22Rv1 (cell line): ENCODE results near the gene CHL1.

Experiments used
- CTCF ChIP-seq: fragments of 450-650 bp; IDR thresholded peaks from 2 replicates; pipeline ENCODE4 v1.5.1; 2017; ENCODE audit warnings: mild to moderate bottlenecking
- ZFX ChIP-seq: fragments of 450-650 bp; IDR thresholded peaks from 2 replicates; pipeline ENCODE4 v1.6.1; 2017; ENCODE audit warnings: antibody characterized with exemption, borderline replicate concordance

DNA sequence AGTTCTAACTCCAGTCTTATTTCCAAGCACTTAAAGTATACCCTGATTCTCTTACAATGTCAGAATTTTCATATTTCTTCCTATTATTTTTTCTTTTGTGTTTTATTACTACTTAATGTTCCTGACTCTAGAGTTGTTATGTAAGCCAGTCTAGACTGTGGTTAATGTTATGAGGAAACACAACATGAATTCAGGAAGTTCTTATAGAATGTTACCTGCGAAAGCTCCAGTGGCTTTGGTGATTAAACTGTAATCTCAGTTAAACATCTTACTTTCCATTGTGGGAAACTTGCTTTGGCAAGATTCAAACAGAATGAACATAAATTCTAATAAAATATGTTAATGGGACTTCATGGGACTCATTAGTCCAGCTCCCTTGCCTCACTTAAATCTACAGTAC is 36.6 kb upstream of the CHL1 start:
- no peak for TF ChIP-seq CTCF
- TF ChIP-seq ZFX: no peak
